Liver (tissue), 9 donors: Measurements from ENCODE around the gene SLC27A3. TPM values are rescaled to one million over a fixed set of nuclear protein-coding genes. Genes with fewer than 3 reads are reported as not detected.

Experiments
- DNase-seq: peaks from one replicate; pipeline ENCODE4 v3.0.0-alpha.2; 2017; ENCODE audit warnings: low spot score
- H3K27ac ChIP-seq, 2 donors: one replicate each; pipeline ENCODE4 v1.7.0; 2013; ENCODE audit warnings: inconsistent platforms in 2 of 2, low read length in 2 of 2, control low read depth in 1 of 2, low read depth in 1 of 2, mild to moderate bottlenecking in 1 of 2
- H3K27me3 ChIP-seq, 4 donors: one replicate each; pipeline versions ENCODE4 v1.6.1 to v1.7.0; 2013; ENCODE audit warnings: low read length in 3 of 4, inconsistent platforms in 1 of 4, mild to moderate bottlenecking in 1 of 4, moderate library complexity in 1 of 4; ENCODE audit not compliant: control insufficient read depth in 4 of 4, insufficient read depth in 4 of 4
- H3K36me3 ChIP-seq, 4 donors: one replicate each; pipeline versions ENCODE4 v1.6.1 to v1.7.0; 2013; ENCODE audit warnings: low read length in 3 of 4, mild to moderate bottlenecking in 3 of 4, low read depth in 1 of 4, moderate library complexity in 1 of 4; ENCODE audit not compliant: control insufficient read depth in 4 of 4, insufficient read depth in 3 of 4
- H3K4me1 ChIP-seq, 4 donors: one replicate each; pipeline versions ENCODE4 v1.6.1 to v1.7.0; 2013; ENCODE audit warnings: low read length in 3 of 4, mild to moderate bottlenecking in 3 of 4, moderate library complexity in 1 of 4; ENCODE audit not compliant: control insufficient read depth in 4 of 4, insufficient read depth in 4 of 4
- H3K4me3 ChIP-seq, 3 donors: one replicate each; pipeline versions ENCODE4 v1.6.1 to v1.7.0; 2013; ENCODE audit warnings: low read length in 3 of 3, control low read depth in 1 of 3, low read depth in 1 of 3, mild to moderate bottlenecking in 1 of 3
- H3K9ac ChIP-seq, 2 donors: one replicate each; pipeline ENCODE4 v1.7.0; 2013; ENCODE audit warnings: low read length in 2 of 2, mild to moderate bottlenecking in 2 of 2, moderate library complexity in 2 of 2, control low read depth in 1 of 2, low read depth in 1 of 2
- H3K9me3 ChIP-seq, 4 donors: one replicate each; pipeline versions ENCODE4 v1.6.1 to v1.7.0; 2013; ENCODE audit warnings: low read length in 3 of 4; ENCODE audit not compliant: control insufficient read depth in 4 of 4
- EGR1 ChIP-seq, 2 donors: IDR thresholded peaks; 2 replicates each; pipeline ENCODE4 v1.6.1; 2016 to 2018; ENCODE audit warnings: antibody characterized with exemption in 2 of 2, low read depth in 2 of 2
- FOXA1 ChIP-seq: IDR thresholded peaks from 2 replicates; pipeline ENCODE4 v1.6.1; 2016; ENCODE audit warnings: antibody characterized with exemption
- FOXA2 ChIP-seq: IDR thresholded peaks from 2 replicates; pipeline ENCODE4 v1.6.1; 2016; ENCODE audit warnings: antibody characterized with exemption
- GABPA ChIP-seq, 2 donors: IDR thresholded peaks in 1 of 2; conservative IDR thresholded peaks in 1 of 2; 2 replicates each; pipeline ENCODE4 v1.6.1; 2016; ENCODE audit warnings: antibody characterized with exemption in 2 of 2, mild to moderate bottlenecking in 1 of 2, moderate library complexity in 1 of 2
- JUND ChIP-seq, 2 donors: IDR thresholded peaks; 2 replicates each; pipeline ENCODE4 v1.6.1; 2016; ENCODE audit warnings: antibody characterized with exemption in 2 of 2
- NR2F2 ChIP-seq: IDR thresholded peaks from 2 replicates; pipeline ENCODE4 v1.6.1; 2016; ENCODE audit warnings: antibody characterized with exemption
- RAD21 ChIP-seq, 2 donors: IDR thresholded peaks; 2 replicates each; pipeline ENCODE4 v1.6.1; 2016; ENCODE audit warnings: antibody characterized with exemption in 2 of 2, mild to moderate bottlenecking in 2 of 2
- RXRA ChIP-seq, 2 donors: IDR thresholded peaks; 2 replicates each; pipeline ENCODE4 v1.6.1; 2017 to 2018; ENCODE audit warnings: antibody characterized with exemption in 2 of 2, mild to moderate bottlenecking in 1 of 2
- SP1 ChIP-seq: IDR thresholded peaks from 2 replicates; pipeline ENCODE4 v1.6.1; 2018; ENCODE audit warnings: antibody characterized with exemption, mild to moderate bottlenecking
- TAF1 ChIP-seq: conservative IDR thresholded peaks from 2 replicates; pipeline ENCODE4 v1.6.1; 2016; ENCODE audit warnings: antibody characterized with exemption, mild to moderate bottlenecking
- YY1 ChIP-seq: IDR thresholded peaks from 2 replicates; pipeline ENCODE4 v1.6.1; 2016; ENCODE audit warnings: antibody characterized with exemption, mild to moderate bottlenecking
- WGBS: extraction: QIAGEN DNeasy Blood & Tissue Kit; methylation state at CpG from one replicate; pipeline ENCODE4 v1.1.7; 2013; 5-methylcytosine and 5-hydroxymethylcytosine counted together
- polyA plus RNA-seq, 2 donors: library from polyadenylated mRNA; stranded (reverse) in 1 of 2; unstranded in 1 of 2; fragments of 200-250 nt in 1 of 2; fragments of >200 nt in 1 of 2; fragmentation: Nextera tagmentation in 1 of 2; extraction: Ambion mirVana in 1 of 2; gene quantifications; one replicate each; pipeline versions ENCODE4 v1.2.1 to v1.2.3, GENCODE V29; 2013 to 2015
- total RNA-seq, 2 donors: library from RNA; depleted of rRNA; stranded (reverse); fragments of >200 nt; gene quantifications; one replicate each; pipeline ENCODE4 v1.2.3, GENCODE V29; 2014
- TF ChIP-seq, protein P1 (sequence below): IDR thresholded peaks from 2 replicates; pipeline ENCODE4 v1.6.1; 2016; ENCODE audit warnings: antibody characterized with exemption
- TF ChIP-seq, protein P2 (sequence below): IDR thresholded peaks from 2 replicates; pipeline ENCODE4 v1.6.1; 2016; ENCODE audit warnings: antibody characterized with exemption
- TF ChIP-seq, protein P3 (sequence below): fragments of 150-350 bp; IDR thresholded peaks from 2 replicates; pipeline ENCODE4 v1.5.1; 2017; ENCODE audit warnings: improper control_type of control experiment, low read depth, low read length; ENCODE audit not compliant: missing input control
- TF ChIP-seq, protein P4 (sequence below): IDR thresholded peaks from 2 replicates; pipeline ENCODE4 v1.6.1; 2016; ENCODE audit warnings: antibody characterized with exemption
- donor health status: healthy.
- donor health status: healthy.
- donor health status: healthy.
- donor health status: healthy.
- donor health status: healthy.

The SLC27A3 gene
- total and polyA plus RNA-seq, 4 donors, result 18.1 to 47.4 (median 28.2) TPM

DNA sequence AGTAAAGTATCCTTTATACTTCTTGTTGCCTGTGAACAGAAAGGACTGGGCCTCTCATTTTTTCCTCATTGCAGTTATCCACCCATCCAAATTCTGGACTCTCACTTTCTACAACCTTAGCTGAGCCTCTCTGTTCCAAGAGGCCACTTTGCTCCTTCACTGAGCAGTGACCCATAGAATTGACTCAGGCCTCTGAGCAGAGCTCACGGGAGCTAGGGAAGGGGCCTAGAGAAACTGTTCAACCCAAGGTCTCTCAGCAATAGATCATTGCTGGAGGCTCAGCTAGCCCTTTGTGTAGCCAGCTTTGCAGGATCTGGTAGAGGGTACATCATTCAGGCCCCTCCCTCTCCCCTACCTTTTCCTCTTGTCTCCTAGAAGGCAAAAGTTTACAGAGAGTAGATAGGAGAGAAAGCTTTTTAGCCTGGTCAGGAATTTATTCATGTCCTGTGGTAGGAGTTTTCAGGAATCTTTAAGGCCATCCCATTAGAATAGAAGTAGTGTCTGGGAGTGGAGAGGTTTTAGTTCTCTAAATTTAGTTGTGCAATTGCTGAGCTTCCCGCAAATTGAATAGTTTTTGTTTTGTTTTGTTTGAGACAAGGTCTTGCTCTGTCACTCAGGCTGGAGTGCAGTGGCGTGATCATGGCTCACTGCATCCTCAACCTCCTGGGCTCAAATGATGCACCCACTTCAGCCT is 40.7 kb upstream of the SLC27A3 start (continued):
- TF ChIP-seq, protein P1, sequence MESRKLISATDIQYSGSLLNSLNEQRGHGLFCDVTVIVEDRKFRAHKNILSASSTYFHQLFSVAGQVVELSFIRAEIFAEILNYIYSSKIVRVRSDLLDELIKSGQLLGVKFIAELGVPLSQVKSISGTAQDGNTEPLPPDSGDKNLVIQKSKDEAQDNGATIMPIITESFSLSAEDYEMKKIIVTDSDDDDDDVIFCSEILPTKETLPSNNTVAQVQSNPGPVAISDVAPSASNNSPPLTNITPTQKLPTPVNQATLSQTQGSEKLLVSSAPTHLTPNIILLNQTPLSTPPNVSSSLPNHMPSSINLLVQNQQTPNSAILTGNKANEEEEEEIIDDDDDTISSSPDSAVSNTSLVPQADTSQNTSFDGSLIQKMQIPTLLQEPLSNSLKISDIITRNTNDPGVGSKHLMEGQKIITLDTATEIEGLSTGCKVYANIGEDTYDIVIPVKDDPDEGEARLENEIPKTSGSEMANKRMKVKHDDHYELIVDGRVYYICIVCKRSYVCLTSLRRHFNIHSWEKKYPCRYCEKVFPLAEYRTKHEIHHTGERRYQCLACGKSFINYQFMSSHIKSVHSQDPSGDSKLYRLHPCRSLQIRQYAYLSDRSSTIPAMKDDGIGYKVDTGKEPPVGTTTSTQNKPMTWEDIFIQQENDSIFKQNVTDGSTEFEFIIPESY, result no peak
- TF ChIP-seq NR2F2, result no peak
- TF ChIP-seq FOXA1, result no peak
- TF ChIP-seq TAF1, result no peak

DNA sequence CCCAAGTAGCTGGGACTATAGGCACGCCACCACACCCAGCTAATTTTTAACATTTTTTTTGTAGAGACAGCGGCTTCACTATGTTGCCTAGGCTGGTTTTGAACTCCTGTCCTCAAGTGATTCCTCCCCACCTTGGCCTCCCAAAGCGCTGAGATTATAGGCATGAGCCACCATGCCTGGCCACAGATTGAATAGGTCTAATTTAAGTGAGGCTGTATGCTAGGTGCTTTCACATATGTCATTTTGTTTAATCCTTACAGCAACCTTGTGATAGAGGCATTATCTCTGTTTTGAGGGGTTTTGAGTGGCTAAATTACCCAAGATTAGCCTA is 40.2 kb upstream of the SLC27A3 start:
- H3K27ac ChIP-seq, result peak overlapping the region in 1 of 2 donors; percentile 12
- H3K4me1 ChIP-seq, result peaks cover 3 to 18% (median 17%) of the 10 kb centered on the region in 4 donors
- H3K4me3 ChIP-seq, result no peak overlapping the region
- no peak overlapping the region for H3K9ac ChIP-seq
- DNase-seq, result no peak
- TF ChIP-seq SP1 (no peak), JUND (IDR thresholded peaks at IDR 0.05) (no peak), YY1 (no peak), GABPA (IDR thresholded peaks at IDR 0.05 in 1 of 2, conservative IDR thresholded peaks at IDR 0.05 in 1 of 2) (no peak), FOXA1 (no peak), EGR1 (IDR thresholded peaks at IDR 0.05; ENCODE audit: low read depth in 2 of 2) (no peak)
- TF ChIP-seq, protein P2, sequence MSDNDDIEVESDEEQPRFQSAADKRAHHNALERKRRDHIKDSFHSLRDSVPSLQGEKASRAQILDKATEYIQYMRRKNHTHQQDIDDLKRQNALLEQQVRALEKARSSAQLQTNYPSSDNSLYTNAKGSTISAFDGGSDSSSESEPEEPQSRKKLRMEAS, result no peak
- no peaks in the 10 kb centered on the region for H3K27me3 ChIP-seq
- 97% methylated on average over 3 of the region's 3 CpGs for WGBS
- H3K36me3 ChIP-seq, result peaks cover 0 to 4% (median 0%) of the 10 kb centered on the region in 4 donors
- H3K9me3 ChIP-seq, result no peaks in the 10 kb centered on the region

DNA sequence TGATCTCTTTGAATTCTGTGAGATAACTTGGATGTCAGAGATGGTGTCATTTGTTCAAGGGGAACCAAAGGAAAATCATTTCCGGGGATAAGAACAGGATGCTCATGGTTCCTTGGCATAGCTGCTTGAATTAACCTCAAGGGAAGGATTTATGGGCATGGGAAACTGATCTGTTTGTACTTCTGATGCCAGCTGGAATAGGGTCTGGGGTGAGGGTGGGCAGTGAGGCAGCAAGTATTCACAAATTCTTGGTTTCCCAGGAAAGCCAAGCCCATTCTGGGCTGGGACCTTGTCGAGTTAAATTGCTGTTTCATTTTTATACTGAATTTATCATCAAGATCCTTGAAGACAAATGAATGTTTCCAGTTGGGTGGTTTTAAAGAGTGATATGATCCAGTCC is 33.2 kb upstream of the SLC27A3 start:
- Histone ChIP-seq H3K4me3 (no peak overlapping the region), H3K27me3 (no peaks in the 10 kb centered on the region), H3K9ac (no peak overlapping the region), H3K36me3 (peaks cover 8 to 30% (median 26%) of the 10 kb centered on the region in 4 donors), H3K27ac (peak overlapping the region; percentile 27 to 40), H3K4me1 (peaks cover 6 to 36% (median 26%) of the 10 kb centered on the region in 4 donors), H3K9me3 (no peaks in the 10 kb centered on the region)
- TF ChIP-seq GABPA (IDR thresholded peaks at IDR 0.05 in 1 of 2, conservative IDR thresholded peaks at IDR 0.05 in 1 of 2), result no peak
- TF ChIP-seq, protein P3, sequence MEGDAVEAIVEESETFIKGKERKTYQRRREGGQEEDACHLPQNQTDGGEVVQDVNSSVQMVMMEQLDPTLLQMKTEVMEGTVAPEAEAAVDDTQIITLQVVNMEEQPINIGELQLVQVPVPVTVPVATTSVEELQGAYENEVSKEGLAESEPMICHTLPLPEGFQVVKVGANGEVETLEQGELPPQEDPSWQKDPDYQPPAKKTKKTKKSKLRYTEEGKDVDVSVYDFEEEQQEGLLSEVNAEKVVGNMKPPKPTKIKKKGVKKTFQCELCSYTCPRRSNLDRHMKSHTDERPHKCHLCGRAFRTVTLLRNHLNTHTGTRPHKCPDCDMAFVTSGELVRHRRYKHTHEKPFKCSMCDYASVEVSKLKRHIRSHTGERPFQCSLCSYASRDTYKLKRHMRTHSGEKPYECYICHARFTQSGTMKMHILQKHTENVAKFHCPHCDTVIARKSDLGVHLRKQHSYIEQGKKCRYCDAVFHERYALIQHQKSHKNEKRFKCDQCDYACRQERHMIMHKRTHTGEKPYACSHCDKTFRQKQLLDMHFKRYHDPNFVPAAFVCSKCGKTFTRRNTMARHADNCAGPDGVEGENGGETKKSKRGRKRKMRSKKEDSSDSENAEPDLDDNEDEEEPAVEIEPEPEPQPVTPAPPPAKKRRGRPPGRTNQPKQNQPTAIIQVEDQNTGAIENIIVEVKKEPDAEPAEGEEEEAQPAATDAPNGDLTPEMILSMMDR, result no peak
- no peak for TF ChIP-seq NR2F2
- TF ChIP-seq, protein P4, sequence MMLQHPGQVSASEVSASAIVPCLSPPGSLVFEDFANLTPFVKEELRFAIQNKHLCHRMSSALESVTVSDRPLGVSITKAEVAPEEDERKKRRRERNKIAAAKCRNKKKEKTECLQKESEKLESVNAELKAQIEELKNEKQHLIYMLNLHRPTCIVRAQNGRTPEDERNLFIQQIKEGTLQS, result no peak
- TF ChIP-seq FOXA2, result no peak
- TF ChIP-seq, protein P2, result no peak
- no peak for TF ChIP-seq RAD21 (IDR thresholded peaks at IDR 0.05)
- TF ChIP-seq RXRA (IDR thresholded peaks at IDR 0.05), result no peak
- 78% methylated on average over 2 of the region's 2 CpGs for WGBS
- DNase-seq, result no peak
